Measurements from ENCODE around the gene TMOD1.

TMOD1 gene

GRCh38 chr9:97501972-97502221, 431 bp downstream of the TMOD1 start:
- TF ChIP-seq SIN3A (IDR thresholded peaks at IDR 0.05; ENCODE audit: borderline replicate concordance, insufficient read depth, low read length) (no peak), FOXP2 (optimal IDR thresholded peaks at IDR 0.05; ENCODE audit: borderline replicate concordance, extremely low read depth, extremely low read length, insufficient read depth) (no peak), REST (IDR thresholded peaks at IDR 0.05; ENCODE audit: insufficient read depth in 1 of 2, low read depth in 2 of 2, low read length in 2 of 2) (no peak), TAF1 (IDR thresholded peaks at IDR 0.05; ENCODE audit: borderline replicate concordance, insufficient read depth, low read length) (no peak), POLR2AphosphoS5 (IDR thresholded peaks at IDR 0.05; ENCODE audit: low read depth, low read length) (no peak)

- TF ChIP-seq TAF1 (IDR thresholded peaks at IDR 0.05; ENCODE audit: borderline replicate concordance, insufficient read depth, low read length) (no peak), FOXP2 (optimal IDR thresholded peaks at IDR 0.05; ENCODE audit: borderline replicate concordance, extremely low read depth, extremely low read length, insufficient read depth) (no peak), REST (IDR thresholded peaks at IDR 0.05; ENCODE audit: insufficient read depth in 1 of 2, low read depth in 2 of 2, low read length in 2 of 2) (no peak), SIN3A (IDR thresholded peaks at IDR 0.05; ENCODE audit: borderline replicate concordance, insufficient read depth, low read length) (no peak), POLR2AphosphoS5 (IDR thresholded peaks at IDR 0.05; ENCODE audit: low read depth, low read length) (no peak)
Measured at GRCh38 chr9:97502222-97502983, 937 bp downstream of the TMOD1 start.

GRCh38 chr9:97502984-97503861, 1.8 kb downstream of the TMOD1 start:
- TF ChIP-seq TAF1 (IDR thresholded peaks at IDR 0.05; ENCODE audit: borderline replicate concordance, insufficient read depth, low read length) (no peak), POLR2AphosphoS5 (IDR thresholded peaks at IDR 0.05; ENCODE audit: low read depth, low read length) (no peak), SIN3A (IDR thresholded peaks at IDR 0.05; ENCODE audit: borderline replicate concordance, insufficient read depth, low read length) (no peak), FOXP2 (optimal IDR thresholded peaks at IDR 0.05; ENCODE audit: borderline replicate concordance, extremely low read depth, extremely low read length, insufficient read depth) (no peak), REST (IDR thresholded peaks at IDR 0.05; ENCODE audit: insufficient read depth in 1 of 2, low read depth in 2 of 2, low read length in 2 of 2) (no peak)

- TF ChIP-seq REST (IDR thresholded peaks at IDR 0.05; ENCODE audit: insufficient read depth in 1 of 2, low read depth in 2 of 2, low read length in 2 of 2) (no peak), SIN3A (IDR thresholded peaks at IDR 0.05; ENCODE audit: borderline replicate concordance, insufficient read depth, low read length) (no peak), FOXP2 (optimal IDR thresholded peaks at IDR 0.05; ENCODE audit: borderline replicate concordance, extremely low read depth, extremely low read length, insufficient read depth) (no peak)
Measured at GRCh38 chr9:97503862-97504210, 2.4 kb downstream of the TMOD1 start.

Measured in PFSK-1 (cell line).